Fibroblast of the aortic adventitia (primary cell): Measurements from ENCODE around the gene DBNL. TPM values are rescaled to one million over a fixed set of nuclear protein-coding genes. Genes with fewer than 3 reads are reported as not detected.

ENCODE experiments used
- DNase-seq: peaks from one replicate; pipeline ENCODE4 v3.0.0-alpha.2; 2010; ENCODE audit warnings: low read depth
- H3K4me3 ChIP-seq: 2 replicates; pipeline ENCODE4 v1.5.1; 2011; ENCODE audit warnings: low read depth, mild to moderate bottlenecking, control low read depth, low read length, moderate library complexity
- total RNA-seq: library from RNA; depleted of rRNA; stranded (reverse); fragments of >200 nt; gene quantifications from 2 replicates; pipeline ENCODE4 v1.2.3, GENCODE V29; 2012; ENCODE audit warnings: low replicate concordance
- TF ChIP-seq, protein P1 (sequence below): IDR thresholded peaks from 2 replicates; pipeline ENCODE4 v1.5.1; 2011; ENCODE audit warnings: mild to moderate bottlenecking, low read length, control low read depth, inconsistent platforms; ENCODE audit not compliant: insufficient read depth

The DBNL gene
- total RNA-seq, 1 donor, result 110 TPM

DNA sequence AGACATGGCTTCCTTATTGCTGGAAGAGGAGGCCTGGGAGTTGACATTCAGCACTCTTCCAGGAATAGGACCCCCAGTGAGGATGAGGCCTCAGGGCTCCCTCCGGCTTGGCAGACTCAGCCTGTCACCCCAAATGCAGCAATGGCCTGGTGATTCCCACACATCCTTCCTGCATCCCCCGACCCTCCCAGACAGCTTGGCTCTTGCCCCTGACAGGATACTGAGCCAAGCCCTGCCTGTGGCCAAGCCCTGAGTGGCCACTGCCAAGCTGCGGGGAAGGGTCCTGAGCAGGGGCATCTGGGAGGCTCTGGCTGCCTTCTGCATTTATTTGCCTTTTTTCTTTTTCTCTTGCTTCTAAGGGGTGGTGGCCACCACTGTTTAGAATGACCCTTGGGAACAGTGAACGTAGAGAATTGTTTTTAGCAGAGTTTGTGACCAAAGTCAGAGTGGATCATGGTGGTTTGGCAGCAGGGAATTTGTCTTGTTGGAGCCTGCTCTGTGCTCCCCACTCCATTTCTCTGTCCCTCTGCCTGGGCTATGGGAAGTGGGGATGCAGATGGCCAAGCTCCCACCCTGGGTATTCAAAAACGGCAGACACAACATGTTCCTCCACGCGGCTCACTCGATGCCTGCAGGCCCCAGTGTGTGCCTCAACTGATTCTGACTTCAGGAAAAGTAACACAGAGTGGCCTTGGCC is 16.6 kb downstream of the DBNL start:
- TF ChIP-seq, protein P1, sequence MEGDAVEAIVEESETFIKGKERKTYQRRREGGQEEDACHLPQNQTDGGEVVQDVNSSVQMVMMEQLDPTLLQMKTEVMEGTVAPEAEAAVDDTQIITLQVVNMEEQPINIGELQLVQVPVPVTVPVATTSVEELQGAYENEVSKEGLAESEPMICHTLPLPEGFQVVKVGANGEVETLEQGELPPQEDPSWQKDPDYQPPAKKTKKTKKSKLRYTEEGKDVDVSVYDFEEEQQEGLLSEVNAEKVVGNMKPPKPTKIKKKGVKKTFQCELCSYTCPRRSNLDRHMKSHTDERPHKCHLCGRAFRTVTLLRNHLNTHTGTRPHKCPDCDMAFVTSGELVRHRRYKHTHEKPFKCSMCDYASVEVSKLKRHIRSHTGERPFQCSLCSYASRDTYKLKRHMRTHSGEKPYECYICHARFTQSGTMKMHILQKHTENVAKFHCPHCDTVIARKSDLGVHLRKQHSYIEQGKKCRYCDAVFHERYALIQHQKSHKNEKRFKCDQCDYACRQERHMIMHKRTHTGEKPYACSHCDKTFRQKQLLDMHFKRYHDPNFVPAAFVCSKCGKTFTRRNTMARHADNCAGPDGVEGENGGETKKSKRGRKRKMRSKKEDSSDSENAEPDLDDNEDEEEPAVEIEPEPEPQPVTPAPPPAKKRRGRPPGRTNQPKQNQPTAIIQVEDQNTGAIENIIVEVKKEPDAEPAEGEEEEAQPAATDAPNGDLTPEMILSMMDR, result no peak
- no peak overlapping the region for H3K4me3 ChIP-seq
- no peak for DNase-seq

DNA sequence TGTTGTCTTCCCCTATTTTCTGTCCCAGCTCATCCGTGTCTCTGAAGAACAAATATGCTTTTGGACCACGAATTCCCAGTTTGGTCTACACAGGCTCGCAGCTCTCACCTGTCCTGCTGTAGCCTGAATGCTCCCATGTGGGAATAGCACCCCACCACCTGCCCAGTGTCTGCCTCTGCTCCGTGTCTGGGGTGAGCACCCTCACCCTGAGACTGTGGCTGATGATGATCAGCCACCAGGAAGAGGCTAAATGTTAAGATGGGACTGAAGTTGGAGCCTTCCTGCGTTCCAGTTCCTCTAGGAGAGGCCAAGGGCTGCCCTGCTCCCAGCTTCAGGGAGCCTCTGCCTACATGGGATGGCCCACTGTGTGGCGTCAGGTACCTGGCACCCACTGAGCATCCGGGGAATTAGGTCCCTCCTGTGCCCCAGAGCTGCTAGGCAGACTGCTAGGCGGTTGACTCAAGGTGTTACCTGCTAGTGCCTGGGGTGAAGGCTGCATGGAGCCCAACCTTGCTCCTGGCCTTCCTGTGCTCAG is 17.2 kb downstream of the DBNL start:
- TF ChIP-seq, protein P1, result no peak
- no peak for DNase-seq
- no peak overlapping the region for H3K4me3 ChIP-seq

DNA sequence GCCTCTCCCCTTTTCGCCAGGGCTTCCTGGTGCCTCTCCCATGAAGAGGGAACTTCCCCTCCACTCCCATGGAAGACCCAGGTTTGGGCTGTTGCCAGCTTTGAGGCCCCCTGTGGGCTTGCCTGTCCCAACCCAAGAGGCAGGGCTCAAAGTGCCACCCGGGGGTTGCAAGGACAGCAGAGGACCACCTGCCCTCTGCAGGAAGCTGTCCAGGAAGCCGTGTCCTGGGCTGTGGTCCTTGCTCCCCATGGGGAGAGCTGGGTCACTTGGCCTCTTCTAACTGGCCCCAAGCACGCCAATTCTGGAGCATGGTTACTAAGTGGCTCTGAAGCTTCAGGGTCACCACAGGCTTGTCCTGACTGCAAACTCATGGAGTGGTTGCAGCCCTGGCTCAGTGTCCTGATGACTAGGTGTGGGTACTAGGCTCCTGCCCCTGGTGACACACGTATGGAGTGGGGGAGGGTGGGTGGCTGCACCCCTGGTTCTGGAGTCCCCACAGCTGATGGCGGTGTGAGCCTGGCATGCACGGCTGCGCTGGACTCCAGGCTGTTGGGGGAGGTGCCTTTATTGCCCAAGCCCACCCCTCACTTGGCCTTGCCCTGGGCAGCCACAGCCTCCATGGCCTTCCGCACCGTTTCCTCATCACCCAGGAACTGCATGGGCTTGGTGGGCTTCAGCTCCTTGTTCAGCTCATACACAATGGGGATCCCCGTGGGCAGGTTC is 17.8 kb downstream of the DBNL start:
- DNase-seq, result no peak
- TF ChIP-seq, protein P1, result no peak
- no peak overlapping the region for H3K4me3 ChIP-seq

DNA sequence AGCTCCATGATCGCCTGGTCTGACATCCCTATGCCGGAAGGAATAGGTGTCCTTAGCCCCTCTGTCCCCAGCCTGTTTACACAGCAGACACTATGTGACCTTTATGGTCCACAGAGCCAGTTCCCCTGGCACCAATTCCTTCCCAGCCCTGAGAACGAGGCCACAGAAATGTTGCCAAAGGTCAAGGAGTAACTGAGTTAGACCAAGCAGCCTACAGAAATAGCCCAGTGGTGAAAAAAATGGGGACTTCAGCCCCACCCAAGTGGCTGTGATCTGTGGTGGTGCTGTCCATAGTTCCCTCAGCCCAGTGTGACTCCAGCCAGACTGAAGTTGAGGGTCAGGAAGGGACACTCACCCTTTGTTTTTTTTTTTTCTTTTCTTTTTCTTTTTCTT is 18.4 kb downstream of the DBNL start:
- no peak for DNase-seq
- TF ChIP-seq, protein P1, result no peak
- H3K4me3 ChIP-seq, result no peak overlapping the region

DNA sequence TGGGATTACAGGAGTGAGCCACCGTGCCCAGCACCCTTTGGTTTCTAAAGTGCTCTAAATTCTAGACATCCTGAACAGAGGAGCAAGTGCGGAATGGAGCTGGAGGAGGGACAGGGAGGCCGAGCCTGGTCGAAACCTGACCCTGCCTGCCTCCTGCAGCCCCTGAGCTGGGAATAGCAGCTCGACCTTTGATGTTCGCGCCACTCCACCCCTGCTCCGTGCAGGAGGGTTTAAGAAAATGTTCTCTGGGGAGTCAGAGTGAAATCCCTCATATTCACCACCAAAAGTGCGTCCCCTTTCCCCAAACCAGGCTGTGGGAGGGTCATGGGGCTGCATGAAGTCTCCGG is 19.0 kb downstream of the DBNL start:
- no peak for DNase-seq
- TF ChIP-seq, protein P1, result no peak
- no peak overlapping the region for H3K4me3 ChIP-seq

DNA sequence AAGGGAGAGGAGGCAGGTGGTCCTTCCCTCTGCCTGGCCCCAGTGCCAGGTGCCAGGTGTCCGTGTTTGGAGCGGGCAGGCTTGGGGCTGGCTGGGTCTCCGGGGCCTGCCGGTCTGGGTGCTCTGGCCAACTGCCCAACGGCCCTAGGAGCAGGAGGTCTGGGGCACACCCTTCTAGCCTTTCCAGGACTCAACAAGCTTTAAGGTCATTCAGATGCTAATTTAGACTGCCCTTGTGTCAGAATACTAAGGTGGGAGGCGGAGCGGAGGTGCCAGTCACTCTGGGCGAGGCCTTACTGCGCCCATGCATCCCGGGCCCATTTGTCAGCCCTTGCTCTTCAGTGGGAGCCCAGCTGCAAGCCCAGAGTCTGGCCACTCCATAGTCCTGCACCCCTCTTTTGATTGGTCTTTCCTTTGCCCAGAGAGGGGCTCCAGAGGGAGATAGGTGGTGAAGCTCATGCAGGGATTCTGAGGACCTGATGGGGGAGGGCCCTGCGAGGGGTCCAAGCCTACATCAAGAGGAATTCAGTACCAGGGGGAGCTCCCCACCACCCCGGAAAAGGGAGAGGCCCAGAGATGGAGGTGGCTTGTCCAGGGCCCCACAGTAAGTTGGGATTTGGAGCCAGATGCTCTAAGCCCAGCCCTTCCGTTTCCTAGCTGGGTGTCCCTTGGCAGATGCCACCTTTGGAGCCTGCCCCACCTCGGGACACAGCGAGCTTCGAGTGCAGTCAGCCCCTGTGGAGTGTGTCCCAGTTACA is 19.6 kb downstream of the DBNL start:
- H3K4me3 ChIP-seq, result no peak overlapping the region
- TF ChIP-seq, protein P1, result no peak
- DNase-seq, result no peak
